Measurements from ENCODE around the gene CTRB1. TPM values are rescaled to one million over a fixed set of nuclear protein-coding genes. Genes with fewer than 3 reads are reported as not detected.

The CTRB1 gene
- not detected in 2 replicates for total RNA-seq

DNA sequence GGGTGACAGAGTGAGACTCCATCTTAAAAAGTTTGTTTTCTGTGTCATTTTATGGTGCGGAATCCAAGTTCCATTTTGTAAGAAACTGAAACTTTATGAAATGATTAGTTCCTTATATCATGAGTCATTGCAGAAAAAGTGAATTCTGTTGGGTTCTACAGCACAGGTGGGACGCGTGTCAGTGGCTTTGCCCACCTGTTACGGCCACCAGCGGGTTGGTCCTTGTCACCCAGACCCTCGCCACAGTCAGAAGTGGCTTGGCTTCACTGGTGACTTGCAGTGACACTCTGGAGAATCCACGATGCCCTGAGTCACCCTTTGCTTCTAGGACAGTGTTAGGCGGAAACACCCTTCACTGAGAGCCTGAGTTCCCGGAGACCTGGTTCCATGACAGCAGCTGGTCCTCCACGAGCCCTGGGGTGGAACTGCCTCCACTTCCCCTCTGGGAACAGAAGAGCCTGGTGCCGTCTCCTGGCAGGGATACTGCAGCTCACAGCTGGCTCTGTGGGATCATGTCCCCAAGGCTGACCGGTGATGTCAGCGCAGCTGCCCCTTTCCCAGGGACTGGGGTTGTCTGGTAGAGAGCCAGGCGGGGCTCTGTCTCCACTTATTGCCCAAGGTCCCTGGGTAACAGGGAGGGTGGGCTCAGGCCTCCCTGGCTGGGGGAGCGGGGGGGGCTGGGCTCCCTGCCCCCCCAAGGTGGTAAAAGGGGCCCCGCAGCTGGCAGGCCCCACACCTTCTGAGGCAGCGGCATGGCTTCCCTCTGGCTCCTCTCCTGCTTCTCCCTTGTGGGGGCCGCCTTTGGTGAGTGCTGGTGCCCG is at the start of gene CTRB1:
CTRB1 (plus strand) TSS at position 733 of the 821 bp plus-strand sequence; CDS start at position 753, 20 bp downstream.

DNA sequence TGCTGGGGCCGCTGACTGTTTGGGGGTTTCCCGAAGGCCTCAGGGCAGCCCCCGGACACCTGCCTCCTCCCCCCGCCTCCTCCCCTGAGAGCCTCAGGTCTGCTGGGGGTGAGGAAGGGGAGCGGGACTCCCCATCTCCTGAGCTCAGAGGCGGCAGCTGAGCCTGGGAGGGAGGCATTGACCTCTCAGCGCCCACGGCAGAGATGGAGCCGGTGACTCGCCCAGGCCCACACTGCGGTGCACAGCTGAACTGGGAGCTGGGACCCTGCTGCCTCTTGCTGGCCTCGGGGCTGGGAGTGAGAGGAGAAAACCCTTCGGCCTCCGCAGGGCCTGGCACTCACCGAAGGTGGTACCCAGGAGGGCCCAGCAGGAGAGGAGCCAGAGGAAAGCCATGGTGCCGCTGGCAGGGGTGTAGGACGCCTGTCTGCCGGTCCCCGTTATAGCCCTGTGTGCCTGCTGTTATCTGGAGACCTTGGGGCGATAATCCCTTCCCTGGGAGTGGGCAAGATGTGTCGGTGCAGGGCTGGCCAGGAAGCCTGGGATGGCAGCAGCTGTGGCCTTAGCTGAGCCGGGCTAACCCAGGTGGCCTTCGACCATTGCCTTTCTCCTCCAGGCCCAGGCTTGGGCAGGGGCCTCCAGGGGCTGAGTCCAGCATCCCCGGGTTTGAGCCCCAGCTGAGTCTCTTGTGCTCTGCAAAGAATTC is 11.9 kb upstream of the CTRB1 start, which contains the start of gene CTRB2:
CTRB2 (minus strand) TSS at position 413 of the 703 bp plus-strand sequence; CDS start at position 393, 20 bp downstream.

DNA sequence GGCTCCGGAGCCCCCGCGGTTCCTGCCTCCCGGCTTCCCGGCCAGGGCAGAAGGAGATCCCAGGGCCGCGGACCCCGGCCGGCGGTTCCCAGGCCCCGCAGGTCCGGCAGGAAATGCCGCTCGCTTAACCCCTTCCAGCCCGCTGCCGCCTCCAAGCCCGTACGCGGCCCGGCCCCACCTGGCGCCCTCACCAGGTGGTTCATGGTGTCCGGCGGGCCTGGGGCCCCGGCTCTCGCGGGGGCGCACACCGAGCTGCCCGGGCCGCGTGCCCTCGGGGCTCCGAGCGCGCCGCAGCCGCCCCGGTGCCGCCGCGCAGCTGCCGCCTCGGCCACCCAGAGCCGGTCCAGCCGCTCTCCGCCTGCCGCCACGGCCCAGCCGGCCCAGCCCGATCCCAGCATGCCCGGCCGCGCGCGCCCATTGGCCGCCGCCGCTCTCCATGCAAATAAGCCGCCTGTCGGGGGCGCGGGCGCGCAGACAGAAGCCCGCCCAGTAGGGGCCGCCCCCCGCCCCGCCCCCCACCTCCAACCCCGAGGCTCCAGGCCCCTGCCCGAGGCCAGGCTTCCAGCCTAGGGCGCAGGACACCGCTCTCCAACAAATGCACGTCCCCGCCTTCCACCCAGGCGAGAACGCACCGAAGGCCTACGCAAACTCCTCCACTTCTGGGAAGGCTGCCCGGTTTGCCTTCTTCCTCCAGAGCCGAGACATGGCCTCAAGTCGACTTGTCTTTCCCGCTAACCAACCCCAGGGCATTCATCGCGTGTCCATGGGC is 32.7 kb downstream of the CTRB1 start, which contains the start of gene BCAR1:
BCAR1 (minus strand) TSS at position 345 of the 769 bp plus-strand sequence; CDS start at position 203, 142 bp downstream.

Other genes starting within 250 kb of the CTRB1 start
- gene WDR59, start 233.9 kb upstream of the CTRB1 start, total RNA-seq, result 9.2 and 20.7 TPM in 2 replicates
- gene ZNRF1, start 220.0 kb upstream of the CTRB1 start, total RNA-seq, result 27.5 and 45.6 TPM in 2 replicates
- 0.16 and 0.52 TPM in 2 replicates for gene LDHD, start 102.2 kb upstream of the CTRB1 start, total RNA-seq
- 12.2 and 13.8 TPM in 2 replicates for gene ZFP1, start 70.5 kb upstream of the CTRB1 start, total RNA-seq
- gene CTRB2, start 11.8 kb upstream of the CTRB1 start, total RNA-seq, result not detected in 2 replicates
- 69.4 and 81.5 TPM in 2 replicates for gene BCAR1, start 32.6 kb downstream of the CTRB1 start, total RNA-seq
- gene CFDP1, start 214.5 kb downstream of the CTRB1 start, total RNA-seq, result 44.3 and 56.0 TPM in 2 replicates
- gene TMEM170A, start 245.7 kb downstream of the CTRB1 start, total RNA-seq, result 8.8 and 13.3 TPM in 2 replicates

All from epithelial cell of alveolus of lung (primary cell).